NCI-H2171 (cell line): Measurements from ENCODE around the gene MAN2A1.

Experiments
- DNase-seq: peaks from one replicate; lab custom pipeline; 2025; lab: John Stamatoyannopoulos, UW

MAN2A1 gene

DNA sequence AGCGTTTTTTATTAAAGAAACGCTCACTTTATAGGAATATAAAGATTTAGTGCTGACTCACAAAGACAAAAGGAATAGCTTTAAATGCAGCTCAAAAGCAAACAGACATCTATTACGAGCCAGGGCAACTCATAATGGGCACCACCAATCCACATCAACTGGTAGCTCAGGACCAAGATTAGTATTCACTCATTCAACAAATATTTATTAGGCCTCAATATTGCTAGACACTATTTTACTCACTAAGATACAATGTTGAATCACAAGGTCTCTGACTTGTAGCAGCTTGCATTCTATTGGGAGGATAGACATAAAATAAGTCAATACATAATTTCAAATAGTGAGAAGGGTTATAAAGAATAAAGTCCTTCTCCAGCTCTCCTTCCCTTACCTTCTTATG is 8.0 kb upstream of the MAN2A1 start:
- DNase-seq, result no peak

DNA sequence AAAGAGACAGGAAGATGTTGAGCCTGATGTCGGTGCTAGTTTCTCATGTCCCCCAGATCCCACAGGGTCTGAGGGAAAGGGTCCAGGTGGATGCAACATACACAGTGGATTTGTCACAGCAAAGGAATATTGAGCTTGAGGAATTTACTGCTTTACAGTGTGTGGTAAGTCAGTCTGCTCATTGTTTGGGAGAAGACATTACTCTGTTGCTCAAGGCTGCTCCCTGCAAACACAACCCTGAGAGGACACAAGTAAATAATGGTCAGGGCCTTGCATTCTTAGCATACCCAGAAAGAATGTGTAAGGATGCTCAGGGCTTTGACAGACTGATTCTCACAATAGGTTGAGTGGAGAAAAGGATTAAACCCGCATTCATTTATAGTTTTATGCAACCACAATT is 7.3 kb upstream of the MAN2A1 start:
- no peak for DNase-seq

DNA sequence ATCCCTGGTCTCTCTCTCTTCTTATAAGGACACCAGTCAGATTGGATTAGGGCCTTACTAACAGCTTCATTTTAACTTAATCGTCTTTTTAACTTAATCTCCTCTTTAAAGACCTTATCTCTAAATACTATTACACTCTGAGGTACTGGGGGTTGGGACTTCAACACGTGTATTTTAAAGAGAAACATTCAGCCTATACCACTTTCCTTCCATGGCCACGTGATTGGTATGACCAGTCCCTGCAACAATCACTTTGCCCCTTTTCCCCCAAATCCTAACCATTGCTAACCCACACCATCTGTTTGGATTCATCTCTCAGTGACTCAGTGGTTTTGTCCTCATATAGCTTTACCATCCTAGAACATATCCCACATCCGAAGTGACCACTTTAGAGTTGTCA is 3.8 kb upstream of the MAN2A1 start:
- no peak for DNase-seq

DNA sequence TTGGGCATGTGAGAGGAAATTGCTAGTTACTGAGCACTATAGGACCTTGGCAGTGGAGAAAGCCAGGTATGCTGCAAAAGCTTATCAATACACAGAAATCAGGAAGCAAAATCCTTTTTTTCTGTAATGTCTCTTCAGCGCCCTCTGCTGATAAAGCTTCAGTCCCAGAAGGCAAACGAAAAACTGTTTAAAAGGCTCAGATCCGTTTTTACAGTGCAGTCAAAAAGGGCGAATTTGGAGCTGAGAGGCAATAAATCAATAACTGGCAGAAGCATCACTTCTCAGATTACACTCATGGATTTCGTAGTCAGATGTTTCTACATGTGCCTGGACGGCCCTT is 1.1 kb upstream of the MAN2A1 start:
- peak; percentile 46 for DNase-seq

DNA sequence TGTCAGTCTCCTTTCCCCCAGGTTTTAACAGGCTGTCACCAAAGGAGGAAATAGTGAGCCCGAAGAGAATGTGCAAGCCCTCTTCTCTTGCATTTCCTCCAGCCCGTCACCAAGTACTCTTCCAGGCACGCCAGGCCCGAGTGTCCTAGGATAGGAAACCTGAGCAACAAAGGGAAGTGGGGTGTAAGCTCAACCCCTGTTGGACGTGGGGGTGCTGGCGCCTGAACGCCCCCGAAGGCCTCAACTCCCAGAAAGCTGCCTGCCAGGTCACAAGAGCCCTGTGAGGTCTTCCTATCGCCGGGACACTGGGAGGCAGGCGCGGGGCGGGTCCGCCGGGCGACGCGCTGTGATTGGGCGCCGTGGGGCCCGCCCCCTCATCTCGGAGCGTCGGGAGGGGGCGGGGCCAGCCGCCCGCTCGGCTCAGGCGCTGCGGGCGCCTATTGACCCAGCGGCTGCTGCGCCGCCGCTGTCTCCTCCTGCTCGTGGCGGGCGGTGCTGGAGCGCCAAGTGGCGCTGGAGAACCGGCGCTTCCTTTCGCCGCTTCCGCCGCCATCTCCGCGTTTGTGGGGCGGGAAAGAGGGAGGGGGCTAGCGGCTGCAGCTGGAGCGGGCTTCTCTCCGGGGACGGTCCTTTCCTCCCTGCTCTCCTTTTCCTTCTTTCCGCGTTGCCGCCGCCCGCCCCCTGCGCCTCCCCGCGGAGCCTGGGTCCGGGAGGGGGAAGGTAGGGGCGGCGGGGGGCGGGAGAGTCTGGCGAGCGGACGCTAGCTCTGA is 572 bp upstream of the MAN2A1 start:
- peak; percentile 79 for DNase-seq

DNA sequence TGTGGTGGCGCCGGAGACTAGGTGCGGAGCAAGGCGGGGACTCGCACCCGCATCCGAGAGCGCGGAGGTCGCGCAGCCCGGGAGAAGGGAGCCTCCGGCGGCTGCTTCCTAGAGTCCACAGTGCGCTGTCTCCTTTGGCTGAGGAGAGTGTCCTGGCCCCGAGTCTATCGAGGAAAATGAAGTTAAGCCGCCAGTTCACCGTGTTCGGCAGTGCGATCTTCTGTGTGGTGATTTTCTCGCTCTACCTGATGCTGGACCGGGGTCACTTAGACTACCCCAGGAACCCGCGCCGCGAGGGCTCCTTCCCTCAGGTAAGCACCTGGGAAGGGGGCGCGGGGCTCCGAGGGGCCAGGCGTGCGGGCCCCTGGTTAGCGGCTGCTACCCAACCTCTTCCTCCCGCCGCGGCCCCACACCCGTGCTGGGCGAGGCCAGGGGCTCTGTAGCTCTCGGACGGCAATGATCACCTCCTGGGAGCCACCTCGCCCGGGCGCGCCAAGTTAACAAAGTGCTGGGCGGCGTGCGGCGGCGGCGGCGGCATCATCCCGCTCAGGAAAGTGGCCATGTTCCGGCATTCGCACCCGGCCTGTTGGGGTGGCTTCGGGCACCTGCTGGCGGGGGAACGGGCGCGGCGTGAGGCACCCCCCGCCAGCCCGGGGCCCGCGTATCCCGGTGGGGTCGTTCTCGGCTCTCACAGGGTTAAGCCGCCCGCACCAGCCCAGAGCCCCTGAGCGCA is 681 bp downstream of the MAN2A1 start:
- no peak for DNase-seq

DNA sequence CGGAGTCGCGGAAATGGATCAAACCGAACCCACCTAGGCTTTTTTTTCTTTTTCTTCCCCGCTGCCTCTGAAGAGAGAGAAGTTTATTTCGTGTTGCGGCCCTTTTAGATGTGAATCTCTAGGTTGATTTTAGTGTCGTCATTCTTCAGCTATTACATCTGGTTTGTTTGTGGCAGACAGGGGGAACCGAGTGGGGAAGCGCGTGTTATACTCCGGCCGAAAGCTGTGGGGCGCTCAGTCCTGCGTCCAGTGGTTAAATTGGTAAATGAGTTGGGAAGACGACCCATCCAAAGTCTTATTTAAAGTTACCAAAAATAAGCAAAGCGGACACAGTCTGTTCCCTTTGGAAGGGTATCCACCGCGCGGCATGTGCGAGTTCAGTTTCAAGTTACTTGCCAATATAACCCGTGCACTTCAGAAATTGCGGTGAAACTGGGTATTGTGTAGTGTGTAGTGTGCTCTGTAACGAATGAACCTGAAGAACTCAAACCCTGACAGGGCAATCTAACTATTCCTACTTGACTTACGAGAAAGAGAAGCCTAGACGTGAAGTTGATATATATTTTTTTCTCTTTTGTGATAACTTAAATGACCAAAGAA is 1.3 kb downstream of the MAN2A1 start:
- DNase-seq, result no peak

DNA sequence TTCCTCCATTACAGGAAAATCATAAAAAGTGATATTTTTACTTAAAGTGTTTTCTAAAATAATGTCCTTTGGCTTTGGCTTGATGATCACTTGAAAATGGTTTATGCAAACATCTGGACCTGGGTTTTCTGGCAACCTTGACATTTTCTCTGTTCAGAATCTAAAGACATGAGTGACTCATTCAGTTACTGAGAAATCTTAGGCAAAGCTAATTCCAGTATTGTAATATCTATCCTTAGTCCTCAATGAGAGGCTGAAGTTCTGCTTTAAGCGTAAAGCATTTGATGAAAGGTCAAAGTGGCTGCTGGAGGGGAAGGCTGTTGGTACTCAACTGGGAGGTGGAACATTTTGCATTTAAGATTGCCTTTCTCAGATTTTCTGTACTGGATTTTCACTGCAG is 2.3 kb downstream of the MAN2A1 start:
- no peak for DNase-seq

DNA sequence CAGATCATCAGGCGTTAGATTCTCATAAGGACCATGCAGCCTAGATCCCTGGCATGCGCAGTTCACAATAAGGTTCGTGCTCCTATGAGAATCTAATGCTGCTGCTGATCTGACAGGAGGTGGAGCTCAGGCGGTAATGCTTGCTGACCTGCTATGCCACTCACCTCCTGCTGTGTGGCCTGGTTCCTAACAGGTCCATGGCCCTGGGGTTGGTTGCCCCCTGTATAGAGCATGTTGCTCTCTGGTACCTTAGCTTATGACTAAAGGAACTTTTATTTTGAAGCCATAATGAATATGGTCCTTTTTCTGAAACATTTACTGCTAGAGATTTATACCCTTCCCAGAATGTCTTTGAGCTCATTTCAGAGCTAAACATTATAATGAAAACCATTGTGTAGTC is 3.1 kb downstream of the MAN2A1 start:
- DNase-seq, result no peak

DNA sequence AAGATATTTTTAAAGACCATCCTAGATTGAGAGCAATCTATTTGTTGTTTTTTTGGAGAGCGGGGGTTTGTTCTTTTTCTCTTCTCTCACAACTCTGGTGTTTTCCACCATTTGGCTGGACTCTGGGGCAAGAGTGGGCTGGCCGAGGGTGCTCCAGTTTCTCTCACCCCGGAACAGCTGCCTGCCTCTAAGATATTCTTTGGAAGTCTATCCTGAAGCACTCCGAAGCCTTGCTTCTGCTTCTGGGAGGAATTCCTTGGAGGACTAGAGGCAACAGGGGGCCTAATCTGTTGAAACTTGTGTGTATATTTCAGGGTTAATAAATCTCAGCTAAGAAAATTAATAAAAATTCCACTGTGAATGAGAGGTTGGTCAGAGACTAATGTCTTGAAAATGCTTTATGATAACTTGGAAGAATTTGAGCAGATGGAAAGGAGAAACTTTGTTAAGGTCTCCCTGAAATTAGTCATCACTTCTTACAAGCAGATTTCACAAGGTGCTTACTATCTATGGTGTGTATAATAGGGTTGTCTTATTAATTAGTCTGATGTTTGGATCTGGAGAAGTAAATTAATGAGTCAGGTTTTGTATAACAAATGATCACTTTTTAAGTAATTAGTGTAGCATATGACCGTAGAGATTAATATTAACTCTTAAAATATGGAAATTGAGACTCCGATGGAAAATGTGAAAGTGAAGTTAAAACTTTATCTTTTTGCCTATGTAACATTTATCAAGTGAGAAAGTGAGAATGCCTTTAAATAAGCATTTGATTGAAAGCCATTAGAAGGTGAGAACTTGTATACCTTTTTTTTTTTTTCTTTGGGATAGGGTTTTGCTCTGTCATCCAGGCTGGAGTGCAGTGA is 4.0 kb downstream of the MAN2A1 start:
- no peak for DNase-seq

DNA sequence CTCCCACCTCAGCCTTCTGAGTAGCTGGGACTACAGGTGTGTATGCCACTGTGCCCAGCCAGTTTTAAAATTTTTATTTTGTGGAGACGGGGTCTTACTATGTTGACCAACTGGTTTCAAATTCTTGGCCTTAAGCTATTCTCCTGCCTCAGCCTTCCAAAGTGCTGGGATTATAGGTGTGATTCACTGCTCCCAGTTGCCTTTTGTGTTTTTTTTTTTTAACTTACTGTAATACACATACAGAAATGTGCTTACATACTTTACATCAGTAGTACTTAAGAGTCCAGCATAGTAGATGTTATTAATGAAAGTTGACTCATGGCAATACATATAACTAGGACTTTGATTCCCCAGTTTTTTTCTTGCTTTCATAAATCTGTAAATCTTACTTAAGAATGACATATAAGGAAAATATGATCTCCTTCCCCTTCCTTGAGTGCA is 4.7 kb downstream of the MAN2A1 start:
- no peak for DNase-seq

DNA sequence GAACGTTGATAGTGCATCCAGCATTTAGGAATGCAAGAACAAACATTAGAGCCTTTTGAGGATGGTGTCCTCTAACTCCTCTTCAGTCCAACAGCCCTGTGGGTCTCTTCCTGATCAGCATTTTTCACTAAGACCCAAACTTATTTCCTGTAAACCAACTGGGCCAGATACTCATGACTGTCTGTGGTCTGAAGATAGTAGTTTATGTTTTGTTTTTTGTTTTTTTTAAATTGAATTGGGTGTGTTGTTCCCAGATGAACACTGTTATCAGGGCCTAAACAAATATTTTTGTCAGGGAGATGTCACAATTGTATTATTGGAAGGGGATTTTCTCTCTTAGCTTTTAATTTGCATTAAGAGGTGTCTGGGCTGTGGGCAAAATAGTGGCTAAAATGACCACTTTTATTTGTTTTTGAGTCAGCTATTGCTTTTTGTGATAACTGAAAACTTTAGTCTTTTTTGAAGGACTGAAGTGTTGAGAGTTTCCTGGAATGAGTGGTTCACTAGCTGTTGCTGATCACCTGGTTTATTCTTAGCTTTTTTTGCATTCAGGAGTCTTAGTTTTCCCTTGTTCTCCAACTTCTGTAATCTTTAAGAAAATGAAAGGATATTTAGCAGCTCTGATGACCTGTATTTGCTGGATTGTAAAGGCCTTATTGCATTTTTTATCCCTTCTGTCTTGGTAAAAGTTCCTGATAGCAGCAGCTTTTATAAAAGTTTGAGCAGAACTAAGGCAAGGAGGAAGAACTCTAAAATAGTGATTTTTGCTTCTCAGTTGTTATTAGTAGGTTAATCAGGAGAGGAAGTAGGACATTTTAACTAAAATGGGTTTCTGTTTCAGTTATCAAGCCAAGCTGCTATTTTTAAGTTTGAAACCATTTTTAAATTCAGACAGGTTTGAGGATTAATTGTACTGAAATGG is 5.5 kb downstream of the MAN2A1 start:
- DNase-seq, result no peak

DNA sequence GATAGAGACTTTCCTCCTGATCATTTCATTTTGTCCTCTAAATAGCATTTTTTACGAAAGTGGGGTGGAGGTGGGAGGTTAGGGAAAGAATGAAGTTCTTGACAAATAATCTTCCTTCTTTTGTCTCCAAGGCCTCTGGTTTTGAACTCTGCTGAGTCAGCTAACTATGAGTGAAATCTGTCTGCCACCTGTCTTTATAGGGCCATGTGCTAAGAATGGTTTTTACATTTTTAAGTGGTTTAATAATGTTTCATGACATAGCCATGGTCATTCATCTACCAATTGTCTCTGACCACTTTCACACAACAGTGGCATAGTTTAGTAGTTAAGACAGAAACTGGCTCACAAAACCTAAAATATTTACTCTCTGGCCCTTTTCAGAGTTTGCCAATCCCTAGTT is 7.6 kb downstream of the MAN2A1 start:
- DNase-seq, result no peak

DNA sequence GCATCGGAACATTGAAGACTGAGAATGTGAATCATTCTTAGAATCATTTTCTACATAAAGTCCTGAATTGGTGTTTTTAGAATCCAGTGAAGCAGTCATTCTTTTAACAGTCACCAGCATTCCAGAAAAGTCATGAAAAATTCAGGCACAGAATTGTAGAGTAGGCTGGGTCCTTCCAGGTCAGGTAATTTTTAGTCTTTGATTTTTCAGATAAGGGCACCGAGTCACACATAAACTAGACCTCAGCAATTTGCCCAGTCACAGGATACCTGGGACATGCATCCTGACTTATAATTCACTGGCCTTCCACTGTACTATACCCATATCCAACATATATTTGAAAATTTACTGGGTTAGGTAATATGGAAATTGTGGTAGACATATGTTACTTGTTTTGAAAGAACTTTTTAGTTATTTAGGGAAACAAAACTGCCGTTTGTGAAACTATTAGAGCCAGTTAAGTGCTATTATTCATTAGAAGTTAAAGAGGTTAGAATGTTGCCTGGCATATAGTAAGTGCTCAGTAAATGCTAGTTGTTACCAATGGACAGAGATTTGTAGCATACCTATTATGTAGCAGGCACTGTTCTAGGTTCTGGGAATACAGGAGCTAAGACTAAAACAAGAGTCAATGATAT is 10.9 kb downstream of the MAN2A1 start:
- DNase-seq, result no peak

DNA sequence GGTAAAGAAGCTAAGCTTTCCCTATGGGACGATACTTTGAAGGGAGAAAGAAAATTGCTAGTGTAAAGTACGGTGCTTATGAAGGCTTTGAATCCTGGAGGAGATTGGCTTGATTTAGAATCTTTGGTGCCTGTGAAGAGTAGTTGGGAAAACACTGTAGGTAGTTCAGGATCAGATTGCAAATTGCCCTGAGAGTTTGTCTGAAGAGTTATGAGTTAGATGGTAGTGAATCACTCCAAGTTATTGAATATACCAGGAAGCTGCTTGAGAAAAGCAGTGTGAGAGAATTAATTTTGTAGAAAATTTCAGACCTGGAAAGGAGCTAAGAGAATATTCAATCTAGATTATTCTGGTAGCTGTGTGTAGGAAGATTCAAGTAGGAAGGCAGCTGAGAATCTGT is 11.5 kb downstream of the MAN2A1 start:
- DNase-seq, result no peak

DNA sequence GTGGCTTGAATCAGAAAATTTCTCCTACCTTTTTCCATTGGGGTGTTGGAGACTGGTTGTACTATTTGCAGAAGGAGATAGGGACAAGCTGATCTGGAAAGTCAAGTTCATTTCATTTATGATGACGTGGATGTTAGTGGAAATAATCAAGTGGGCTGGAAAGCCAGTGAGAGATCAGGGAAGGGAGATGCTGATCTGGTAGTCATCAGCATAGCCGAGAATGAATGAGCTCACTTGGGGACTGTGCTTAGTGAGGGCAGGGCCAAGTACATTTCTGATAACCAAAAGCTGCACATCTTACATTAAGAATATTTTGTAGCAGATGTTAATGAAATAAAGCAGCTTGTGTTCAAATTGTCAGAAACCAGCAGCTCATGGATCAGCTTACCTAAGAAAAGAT is 12.1 kb downstream of the MAN2A1 start:
- DNase-seq, result no peak

DNA sequence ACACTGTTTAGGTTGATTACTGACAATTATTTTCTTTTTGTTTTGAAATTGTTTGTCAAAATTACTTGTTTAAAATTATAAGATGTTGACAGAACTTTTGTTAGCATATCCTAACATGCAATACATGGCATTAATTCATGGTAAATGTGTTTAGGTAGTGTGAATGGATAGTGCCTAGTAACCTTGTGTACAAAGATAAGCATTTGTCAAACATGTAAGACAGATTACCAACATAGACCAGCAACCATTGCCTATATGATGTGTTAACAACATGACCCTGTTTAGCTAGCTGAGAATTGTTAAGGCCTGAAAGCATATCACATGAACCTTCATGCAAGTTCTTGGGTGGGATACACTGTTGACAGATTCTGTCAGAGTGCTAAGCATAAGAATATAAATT is 13.4 kb downstream of the MAN2A1 start:
- DNase-seq, result no peak

DNA sequence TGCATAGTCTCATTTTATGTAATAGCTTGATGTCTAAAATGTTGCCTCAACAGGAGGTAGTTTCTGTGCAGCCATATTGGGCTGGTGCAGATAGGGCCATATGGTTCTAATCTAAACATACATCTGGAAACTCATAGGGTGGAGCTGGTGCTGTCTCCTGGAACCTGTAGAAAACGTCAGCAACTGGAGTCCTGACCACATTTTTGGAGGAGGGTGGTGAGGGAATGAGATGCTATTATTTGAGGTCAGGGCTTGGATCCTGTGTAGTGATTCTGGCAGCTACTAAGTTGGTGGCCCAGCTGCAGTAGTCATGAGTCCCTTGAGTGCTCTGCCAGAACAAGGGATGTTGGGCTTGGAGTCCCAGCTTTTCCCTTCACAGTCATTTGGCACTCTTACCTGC is 14.1 kb downstream of the MAN2A1 start:
- no peak for DNase-seq

DNA sequence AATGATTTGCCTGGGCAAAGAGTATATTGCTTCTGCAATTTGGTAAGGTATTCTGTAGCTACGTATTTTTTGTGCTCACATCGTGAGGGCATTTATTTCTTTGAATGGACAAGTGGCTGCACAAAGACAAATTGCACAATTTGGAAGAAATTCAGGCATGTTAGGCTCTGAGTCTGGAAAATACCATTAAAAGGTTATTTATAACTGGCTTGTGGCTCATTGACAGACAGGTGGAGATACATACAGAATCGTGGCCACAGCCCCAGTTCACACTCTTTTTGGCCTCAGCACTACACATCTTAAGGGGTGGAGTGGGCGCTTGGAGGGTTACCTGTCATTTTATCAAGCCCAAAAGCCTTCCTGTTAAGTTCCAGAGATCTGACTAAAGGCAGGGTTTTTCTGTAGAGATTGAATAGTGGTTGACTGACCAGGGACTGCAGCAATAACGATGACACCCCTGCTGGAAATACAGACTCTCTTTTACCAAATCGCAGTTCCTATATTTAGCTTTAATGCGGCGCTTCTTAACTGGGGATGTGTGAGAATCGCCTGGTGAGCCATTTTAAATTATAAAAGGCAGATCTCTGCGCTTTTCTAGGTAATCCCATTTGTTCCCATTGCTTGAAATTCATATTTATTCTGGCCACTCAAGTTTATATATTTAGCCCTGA is 14.7 kb downstream of the MAN2A1 start:
- DNase-seq, result no peak

DNA sequence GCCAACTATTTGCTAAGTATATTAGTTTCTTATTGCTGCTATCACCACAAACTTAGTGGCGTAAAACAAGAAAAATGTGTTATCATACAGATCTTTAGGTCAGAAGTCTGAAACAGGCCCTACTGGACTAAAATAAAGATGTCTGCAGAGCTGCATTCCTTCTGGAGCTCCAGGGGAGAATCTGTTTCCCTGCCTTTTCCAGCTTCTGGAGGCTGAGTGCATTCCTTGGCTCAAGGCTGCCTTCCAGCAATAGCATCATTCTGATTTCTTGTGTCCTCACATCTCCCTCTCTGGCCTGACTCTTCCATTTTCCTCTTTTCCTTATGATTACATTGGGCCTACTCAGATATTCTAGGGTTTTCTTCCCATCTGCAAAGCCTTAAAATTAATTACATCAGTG is 15.9 kb downstream of the MAN2A1 start:
- no peak for DNase-seq
